ENCODE results near the gene CYP27B1.

- TF ChIP-seq CTCF (IDR thresholded peaks at IDR 0.05) = no peak
- TF ChIP-seq POLR2A (IDR thresholded peaks at IDR 0.05) = no peak
These were observed 13.5 kb upstream of the CYP27B1 start for GRCh38 chr12:57780284-57780897.

All from breast epithelium (tissue), 3 donors.